Measurements from ENCODE around the gene MALSU1. TPM values are rescaled to one million over a fixed set of nuclear protein-coding genes. Genes with fewer than 3 reads are reported as not detected.

MALSU1 gene
- total and polyA plus RNA-seq, 9 donors = 44.3 to 88.7 (median 53.2) TPM

DNA sequence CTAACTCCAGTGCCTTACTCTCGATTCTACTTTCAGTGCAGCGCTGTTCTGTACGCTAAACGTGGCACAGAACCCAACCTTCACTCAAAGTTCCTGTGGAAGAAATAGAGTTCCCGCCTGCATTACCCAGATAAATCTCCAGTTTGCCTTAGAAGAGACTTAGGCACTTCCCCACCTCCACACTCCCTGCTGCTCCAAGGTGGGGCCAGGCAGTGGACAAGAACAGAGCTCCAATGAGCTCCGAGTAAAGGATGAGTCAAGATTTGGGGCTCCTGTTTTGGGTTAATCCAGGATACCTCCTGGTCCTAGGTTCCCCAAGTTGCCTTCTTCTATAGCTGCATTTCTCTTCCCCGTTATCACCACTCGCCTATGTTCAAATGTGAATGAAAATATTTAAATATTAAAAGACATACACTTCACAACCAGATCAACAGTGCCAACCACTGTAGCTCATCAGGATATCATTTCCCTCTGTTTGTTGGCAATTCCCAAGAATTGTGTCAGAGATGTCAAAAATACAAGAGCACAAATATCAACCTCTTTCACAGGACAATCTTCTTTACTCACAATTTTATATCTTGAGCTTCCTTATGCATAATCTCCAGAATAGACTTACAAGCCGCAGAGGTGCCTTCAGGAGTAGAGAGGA is 48.0 kb downstream of the MALSU1 start:
- no peaks in the 10 kb centered on the region for H3K36me3 ChIP-seq
- H3K4me1 ChIP-seq (ENCODE audit: insufficient read depth) = no peaks in the 10 kb centered on the region
- DNase-seq = no peak
- no peaks in the 10 kb centered on the region for H3K9me3 ChIP-seq
- no peak overlapping the region for H3K27ac ChIP-seq
- intact Hi-C loops (cut with DNase I) = no loop called here
- TF ChIP-seq CTCF (IDR thresholded peaks at IDR 0.05) (no peak), POLR2A (IDR thresholded peaks at IDR 0.05) (no peak), EP300 (IDR thresholded peaks at IDR 0.05) (no peak)
- H3K27me3 ChIP-seq = no peaks in the 10 kb centered on the region
- 93 to 96% (median 95%) methylated on average over 9 of the region's 9 CpGs for WGBS, 3 donors
- no peak overlapping the region for H3K4me3 ChIP-seq

DNA sequence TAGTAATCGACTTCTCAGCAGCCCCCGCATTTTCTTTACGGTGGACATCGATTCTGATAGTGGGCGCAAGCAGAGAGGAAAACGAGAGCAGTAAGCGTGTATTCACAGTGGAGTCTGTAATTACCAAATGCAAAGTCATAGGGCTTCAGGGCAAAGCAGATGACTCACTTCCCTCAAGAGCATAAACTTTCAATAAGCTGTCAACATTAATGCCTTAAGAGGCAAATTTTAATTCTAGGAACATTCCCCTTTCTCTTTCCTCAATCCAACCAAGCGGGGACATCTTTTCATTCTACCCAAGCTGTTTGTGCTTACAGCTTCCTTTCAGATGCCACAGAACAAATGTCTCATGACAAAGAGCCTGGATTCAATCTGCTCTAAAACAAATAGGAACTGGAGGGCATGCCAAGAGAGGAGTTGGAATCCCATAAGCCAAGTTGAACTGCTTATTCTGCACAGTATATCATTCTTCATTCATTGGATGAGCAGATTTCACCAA is 48.6 kb downstream of the MALSU1 start:
- Histone ChIP-seq H3K9me3 (no peaks in the 10 kb centered on the region), H3K4me1 (ENCODE audit: insufficient read depth) (no peaks in the 10 kb centered on the region), H3K36me3 (no peaks in the 10 kb centered on the region), H3K27me3 (no peaks in the 10 kb centered on the region), H3K4me3 (no peak overlapping the region), H3K27ac (no peak overlapping the region)
- intact Hi-C loops (cut with DNase I) = no loop called here
- TF ChIP-seq EP300 (IDR thresholded peaks at IDR 0.05) (no peak), CTCF (IDR thresholded peaks at IDR 0.05) (no peak), POLR2A (IDR thresholded peaks at IDR 0.05) (no peak)
- 81 to 85% (median 85%) methylated on average over 8 of the region's 8 CpGs for WGBS, 3 donors
- no peak for DNase-seq

- WGBS, 3 donors = 43 to 50% (median 43%) methylated on average over 7 of the region's 7 CpGs
- Histone ChIP-seq H3K27me3 (no peaks in the 10 kb centered on the region), H3K4me3 (no peak overlapping the region), H3K36me3 (no peaks in the 10 kb centered on the region), H3K27ac (no peak overlapping the region), H3K4me1 (ENCODE audit: insufficient read depth) (no peaks in the 10 kb centered on the region), H3K9me3 (no peaks in the 10 kb centered on the region)
- intact Hi-C loops (cut with DNase I) = no loop called here
- no peak for DNase-seq
- TF ChIP-seq CTCF (IDR thresholded peaks at IDR 0.05) (no peak), EP300 (IDR thresholded peaks at IDR 0.05) (no peak), POLR2A (IDR thresholded peaks at IDR 0.05) (no peak)
Measured at GRCh38 chr7:23349484-23350157, 50.5 kb downstream of the MALSU1 start.

DNA sequence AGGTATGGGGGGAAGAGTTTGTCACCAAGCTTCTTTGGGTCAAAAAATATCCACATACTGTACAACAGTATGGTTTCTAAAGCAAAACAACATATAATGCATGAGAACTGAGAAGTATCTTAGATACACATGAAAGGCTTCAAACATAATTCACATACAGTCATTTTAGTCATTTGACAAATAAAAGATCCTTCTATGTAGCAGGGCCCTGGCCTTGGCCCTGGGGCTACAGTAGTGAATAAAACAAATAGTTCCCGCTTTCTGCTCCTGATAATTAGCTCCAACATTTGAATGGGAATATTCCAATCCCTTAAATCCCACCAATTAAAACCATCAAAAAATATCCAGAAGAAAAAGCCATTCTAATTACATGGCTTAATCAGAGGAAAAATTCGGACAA is 51.3 kb downstream of the MALSU1 start:
- Histone ChIP-seq H3K36me3 (no peaks in the 10 kb centered on the region), H3K4me1 (ENCODE audit: insufficient read depth) (no peaks in the 10 kb centered on the region), H3K9me3 (no peaks in the 10 kb centered on the region), H3K4me3 (no peak overlapping the region), H3K27ac (no peak overlapping the region), H3K27me3 (no peaks in the 10 kb centered on the region)
- TF ChIP-seq EP300 (IDR thresholded peaks at IDR 0.05) (no peak), CTCF (IDR thresholded peaks at IDR 0.05) (no peak), POLR2A (IDR thresholded peaks at IDR 0.05) (no peak)
- intact Hi-C loops (cut with DNase I) = no loop called here
- DNase-seq = no peak
- WGBS, 3 donors = 87 to 92% (median 91%) methylated on average over 2 of the region's 2 CpGs

Data from ovary (tissue), 9 donors.